Adipose tissue (tissue), 3 donors: ENCODE results near the gene GPC1. TPM values are rescaled to one million over a fixed set of nuclear protein-coding genes. Genes with fewer than 3 reads are reported as not detected.

Experiments used
- H3K27ac ChIP-seq: one replicate; pipeline ENCODE4 v1.5.1; 2013; ENCODE audit warnings: low read depth, low read length
- WGBS, 3 donors: extraction: QIAGEN DNeasy Blood & Tissue Kit; methylation state at CpG; one replicate each; pipeline ENCODE4 v1.1.7; 2013; 5-methylcytosine and 5-hydroxymethylcytosine counted together
- polyA plus RNA-seq, 3 donors: library from polyadenylated mRNA; stranded (reverse); fragments of 200-250 nt; gene quantifications; one replicate each; pipeline ENCODE4 v1.2.3, GENCODE V29; 2013
- donor health status: healthy with polysubstance abuse.
- donor health status: Bipolar disorder and iron deficiency.
- donor health status: healthy.

The GPC1 gene
- polyA plus RNA-seq, 3 donors: 22.5 to 62.0 (median 27.1) TPM

DNA sequence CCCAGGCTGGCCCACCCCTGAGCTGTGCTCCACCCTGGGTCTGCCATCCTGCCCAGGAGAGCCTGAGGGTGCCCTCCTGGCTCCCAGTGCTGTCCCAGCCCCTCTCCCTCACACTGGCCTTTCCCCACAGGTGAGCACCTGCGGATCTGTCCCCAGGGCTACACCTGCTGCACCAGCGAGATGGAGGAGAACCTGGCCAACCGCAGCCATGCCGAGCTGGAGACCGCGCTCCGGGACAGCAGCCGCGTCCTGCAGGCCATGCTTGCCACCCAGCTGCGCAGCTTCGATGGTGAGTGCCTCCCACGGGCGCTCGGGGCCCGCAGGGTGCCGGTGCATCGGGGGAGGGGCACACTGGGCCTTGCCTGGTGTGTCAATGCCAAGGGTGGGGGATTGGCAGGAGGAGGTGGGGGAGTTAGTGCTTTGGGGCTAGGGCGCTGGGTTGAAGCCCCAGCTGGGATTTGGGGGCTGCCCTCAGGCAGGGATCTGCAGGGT, 23.5 kb downstream of the GPC1 start:
- WGBS, 3 donors: 92 to 95% (median 92%) methylated on average over 18 of the region's 18 CpGs
- no peak overlapping the region for H3K27ac ChIP-seq

DNA sequence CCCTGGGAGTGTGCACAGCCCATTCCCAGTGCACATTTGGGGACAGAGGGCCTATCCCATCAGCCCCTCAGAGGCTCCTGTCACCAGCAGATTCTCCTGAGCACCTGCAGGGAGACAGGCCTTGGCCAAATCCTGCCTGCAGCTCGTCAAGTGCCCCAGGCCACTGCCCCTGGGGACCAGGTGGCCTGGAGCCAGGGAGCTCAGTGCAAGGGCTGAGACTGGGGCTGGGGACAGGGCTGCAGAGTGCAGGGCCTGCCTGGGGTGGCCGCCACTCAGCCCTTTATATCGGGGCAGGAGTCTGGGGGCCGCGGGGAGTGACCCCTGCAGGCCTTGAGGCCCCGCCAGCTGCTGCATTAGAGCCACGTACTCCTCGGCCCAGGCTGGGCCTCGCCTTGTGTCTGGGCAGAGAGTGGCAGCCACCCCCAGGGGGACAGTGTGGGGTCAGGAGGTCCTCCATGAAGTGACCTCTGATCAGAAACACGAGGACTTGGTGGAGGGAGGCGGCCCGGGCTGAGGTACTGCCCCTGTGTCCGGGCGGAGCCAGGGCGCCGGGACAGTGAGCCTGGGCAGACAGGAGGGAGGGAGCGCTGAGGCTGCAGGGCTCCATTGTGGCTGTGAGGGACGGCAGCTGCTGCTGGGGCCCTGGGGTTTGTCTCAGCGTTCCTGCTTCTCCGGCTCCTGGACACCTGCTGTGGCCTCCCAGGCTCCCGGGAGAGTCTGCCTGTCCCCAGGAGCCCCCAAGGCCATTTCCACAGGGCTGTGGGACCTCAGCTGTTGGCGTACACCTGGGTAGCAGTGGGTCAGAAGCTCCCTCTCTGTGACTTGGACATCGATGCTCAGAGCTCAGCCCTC, 24.2 kb downstream of the GPC1 start:
- H3K27ac ChIP-seq: no peak overlapping the region
- WGBS, 3 donors: 59 to 72% (median 70%) methylated on average over 20 to 23 of the region's 23 CpGs

DNA sequence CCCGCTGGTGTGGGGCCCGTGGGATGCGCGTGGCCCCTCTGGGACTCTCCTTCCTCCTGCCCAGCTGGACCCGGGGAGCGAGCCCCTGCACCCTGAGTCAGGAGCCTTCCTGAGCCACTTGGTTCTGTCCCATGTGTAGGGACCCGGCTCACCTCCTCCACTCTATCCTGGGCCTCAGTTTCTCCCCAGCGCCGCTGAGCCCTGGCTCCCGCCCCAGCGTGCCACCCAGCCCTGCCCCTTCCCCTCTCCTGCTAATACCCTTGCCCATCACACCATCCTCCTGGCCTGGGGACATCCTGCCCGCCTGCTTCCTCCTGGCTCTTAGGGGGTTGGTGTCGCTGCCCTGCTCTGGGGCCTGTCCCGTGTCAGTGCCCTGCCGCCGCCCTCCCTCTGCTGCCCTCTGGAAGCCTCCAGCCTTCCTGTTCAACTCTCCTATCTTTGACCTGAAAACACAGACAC, 24.8 kb downstream of the GPC1 start:
- no peak overlapping the region for H3K27ac ChIP-seq
- 86 to 92% (median 88%) methylated on average over 7 to 16 of the region's 16 CpGs for WGBS, 3 donors

GRCh38 chr2:240460781-240461431, 25.4 kb downstream of the GPC1 start:
- no peak overlapping the region for H3K27ac ChIP-seq
- 91 to 93% (median 91%) methylated on average over 16 of the region's 16 CpGs for WGBS, 3 donors

DNA sequence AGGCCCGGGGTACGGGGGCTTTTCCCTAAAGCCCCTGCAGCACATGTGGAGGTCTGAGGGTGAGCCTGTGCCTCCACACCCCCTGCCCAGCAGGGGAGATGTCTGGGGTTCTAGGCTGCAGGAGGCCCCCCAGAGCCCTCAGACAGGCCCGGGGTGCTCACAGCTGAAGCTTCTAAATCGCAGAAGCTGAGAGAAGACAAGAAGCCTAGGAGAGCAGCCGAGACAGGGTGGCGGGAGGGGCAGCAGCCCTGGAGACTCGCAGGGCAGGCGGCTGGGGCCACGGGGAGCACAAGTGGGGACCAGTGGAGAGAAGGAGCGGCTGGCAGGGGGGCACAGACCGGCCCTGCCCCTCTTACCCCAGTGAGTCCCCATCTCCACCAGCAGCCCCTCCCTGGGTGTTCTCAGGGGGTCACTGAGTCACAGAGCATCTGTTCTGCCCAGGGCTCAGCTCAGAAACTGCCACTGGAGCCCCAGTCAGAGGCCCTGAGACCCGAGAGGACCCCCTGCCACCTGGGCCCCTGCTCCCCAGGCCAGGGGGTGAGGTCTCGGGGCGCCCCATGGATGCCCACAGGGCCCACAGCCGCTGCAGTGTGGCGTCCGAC, 26.1 kb downstream of the GPC1 start:
- H3K27ac ChIP-seq: no peak overlapping the region
- WGBS, 3 donors: 91 to 92% (median 91%) methylated on average over 14 to 17 of the region's 17 CpGs

DNA sequence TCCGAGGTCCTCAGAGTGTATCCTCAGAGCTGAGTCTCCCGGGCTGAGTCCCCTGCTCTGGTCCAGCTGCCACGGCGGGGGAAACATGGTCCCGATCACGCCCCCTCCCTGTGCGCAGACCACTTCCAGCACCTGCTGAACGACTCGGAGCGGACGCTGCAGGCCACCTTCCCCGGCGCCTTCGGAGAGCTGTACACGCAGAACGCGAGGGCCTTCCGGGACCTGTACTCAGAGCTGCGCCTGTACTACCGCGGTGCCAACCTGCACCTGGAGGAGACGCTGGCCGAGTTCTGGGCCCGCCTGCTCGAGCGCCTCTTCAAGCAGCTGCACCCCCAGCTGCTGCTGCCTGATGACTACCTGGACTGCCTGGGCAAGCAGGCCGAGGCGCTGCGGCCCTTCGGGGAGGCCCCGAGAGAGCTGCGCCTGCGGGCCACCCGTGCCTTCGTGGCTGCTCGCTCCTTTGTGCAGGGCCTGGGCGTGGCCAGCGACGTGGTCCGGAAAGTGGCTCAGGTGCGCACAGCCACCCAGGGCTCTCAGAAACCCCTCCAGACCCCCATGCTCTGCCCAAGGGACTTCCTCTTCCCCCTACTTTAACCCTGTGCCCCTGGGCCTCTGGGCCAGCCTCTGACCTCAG, 26.7 kb downstream of the GPC1 start:
- H3K27ac ChIP-seq: no peak overlapping the region
- WGBS, 3 donors: 91 to 95% (median 94%) methylated on average over 39 to 41 of the region's 41 CpGs

GRCh38 chr2:240462707-240463273, 27.3 kb downstream of the GPC1 start:
- WGBS, 3 donors: 85 to 94% (median 89%) methylated on average over 16 of the region's 16 CpGs

DNA sequence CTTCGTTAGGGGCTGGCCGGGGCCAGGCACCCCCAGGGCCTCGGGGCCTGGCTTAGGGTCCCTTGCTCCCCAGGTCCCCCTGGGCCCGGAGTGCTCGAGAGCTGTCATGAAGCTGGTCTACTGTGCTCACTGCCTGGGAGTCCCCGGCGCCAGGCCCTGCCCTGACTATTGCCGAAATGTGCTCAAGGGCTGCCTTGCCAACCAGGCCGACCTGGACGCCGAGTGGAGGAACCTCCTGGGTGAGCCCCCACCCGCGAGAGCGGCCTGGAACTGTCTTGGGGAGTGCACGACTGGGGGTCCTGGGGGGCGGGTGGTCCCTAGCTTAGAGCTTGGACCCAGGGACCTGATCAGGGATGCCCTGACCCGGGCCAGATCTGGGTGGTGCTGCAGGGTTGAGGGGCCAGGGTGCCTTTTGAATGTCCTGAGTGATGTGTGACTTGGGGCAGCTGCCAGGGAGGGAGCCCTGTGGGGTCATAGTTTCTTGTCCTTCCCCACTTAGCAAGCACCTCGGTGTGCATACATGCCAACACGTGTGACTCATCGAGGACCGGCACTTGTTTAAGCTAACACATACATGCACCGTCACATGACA, 27.9 kb downstream of the GPC1 start:
- H3K27ac ChIP-seq: no peak overlapping the region
- WGBS, 3 donors: 90 to 93% (median 91%) methylated on average over 22 of the region's 22 CpGs

More at GRCh38 chr2:240462707-240463273, 27.3 kb downstream of the GPC1 start:
- H3K27ac ChIP-seq: no peak overlapping the region

DNA sequence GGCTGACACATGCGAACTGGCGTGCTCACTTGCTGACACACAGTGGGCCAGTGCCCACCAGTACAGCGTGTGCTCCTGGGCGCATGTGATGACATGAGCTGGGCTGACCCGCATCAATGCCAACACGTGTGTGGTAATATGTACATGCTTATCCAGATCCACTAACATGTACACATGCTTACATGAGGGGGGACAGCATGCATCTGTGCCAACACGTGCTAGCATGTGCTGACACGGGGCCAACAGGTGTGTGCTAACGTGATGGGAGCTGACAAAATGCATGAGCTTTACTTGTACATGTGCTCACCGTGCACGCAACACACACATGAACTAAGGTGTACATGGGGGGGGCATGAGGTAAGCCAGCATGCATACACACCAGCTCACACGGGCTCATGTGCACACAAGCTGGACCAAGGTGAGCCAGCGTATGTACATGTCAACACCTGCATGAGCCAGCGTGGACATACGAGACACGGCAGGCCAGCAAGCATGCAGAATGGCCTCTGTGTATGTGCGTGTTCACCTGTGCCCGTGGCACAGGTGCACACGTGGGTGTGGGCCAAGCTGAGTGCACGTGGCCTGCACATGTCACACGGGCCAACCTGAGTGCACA, 28.5 kb downstream of the GPC1 start:
- WGBS, 3 donors: 95 to 97% (median 95%) methylated on average over 21 of the region's 21 CpGs
- no peak overlapping the region for H3K27ac ChIP-seq

- no peak overlapping the region for H3K27ac ChIP-seq
- 93 to 96% (median 93%) methylated on average over 43 of the region's 43 CpGs for WGBS, 3 donors
Observed at GRCh38 chr2:240464514-240465241, 29.2 kb downstream of the GPC1 start.

DNA sequence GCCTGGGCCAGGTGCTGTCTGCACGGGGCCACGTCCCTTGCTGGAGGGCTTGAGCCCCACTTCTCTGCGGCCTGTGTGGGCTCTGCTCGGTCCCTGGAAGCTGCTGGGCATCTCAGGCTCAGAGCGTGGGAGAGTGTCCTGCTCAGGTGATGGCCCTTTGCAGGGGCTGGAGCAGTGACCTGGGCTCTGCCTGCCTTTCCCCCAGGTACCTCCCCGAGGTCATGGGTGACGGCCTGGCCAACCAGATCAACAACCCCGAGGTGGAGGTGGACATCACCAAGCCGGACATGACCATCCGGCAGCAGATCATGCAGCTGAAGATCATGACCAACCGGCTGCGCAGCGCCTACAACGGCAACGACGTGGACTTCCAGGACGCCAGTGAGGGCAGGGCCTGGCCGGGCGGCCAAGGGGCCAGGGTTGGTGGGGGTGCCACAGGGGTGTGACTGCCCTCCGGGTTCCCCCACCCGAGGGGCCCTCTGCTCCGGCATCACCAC, 29.9 kb downstream of the GPC1 start:
- H3K27ac ChIP-seq: no peak overlapping the region
- WGBS, 3 donors: 93 to 96% (median 93%) methylated on average over 21 to 22 of the region's 22 CpGs

DNA sequence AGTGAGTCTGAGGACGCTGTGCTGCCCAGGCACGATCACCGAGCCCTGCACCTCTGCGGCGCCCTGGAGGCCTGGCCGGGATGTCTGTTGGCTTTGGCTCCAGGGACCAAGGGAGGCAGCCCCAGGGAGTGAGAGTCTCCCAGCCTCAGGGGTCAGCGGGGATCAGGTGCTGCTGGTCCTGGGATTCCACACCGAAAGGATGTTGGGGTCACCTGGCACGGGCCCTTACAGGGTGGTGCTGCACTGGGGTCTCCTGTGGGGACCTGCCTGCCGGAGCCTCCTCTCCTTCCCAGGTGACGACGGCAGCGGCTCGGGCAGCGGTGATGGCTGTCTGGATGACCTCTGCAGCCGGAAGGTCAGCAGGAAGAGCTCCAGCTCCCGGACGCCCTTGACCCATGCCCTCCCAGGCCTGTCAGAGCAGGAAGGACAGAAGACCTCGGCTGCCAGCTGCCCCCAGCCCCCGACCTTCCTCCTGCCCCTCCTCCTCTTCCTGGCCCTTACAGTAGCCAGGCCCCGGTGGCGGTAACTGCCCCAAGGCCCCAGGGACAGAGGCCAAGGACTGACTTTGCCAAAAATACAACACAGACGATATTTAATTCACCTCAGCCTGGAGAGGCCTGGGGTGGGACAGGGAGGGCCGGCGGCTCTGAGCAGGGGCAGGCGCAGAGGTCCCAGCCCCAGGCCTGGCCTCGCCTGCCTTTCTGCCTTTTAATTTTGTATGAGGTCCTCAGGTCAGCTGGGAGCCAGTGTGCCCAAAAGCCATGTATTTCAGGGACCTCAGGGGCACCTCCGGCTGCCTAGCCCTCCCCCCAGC, 30.5 kb downstream of the GPC1 start:
- no peak overlapping the region for H3K27ac ChIP-seq
- WGBS, 3 donors: 65 to 73% (median 72%) methylated on average over 26 to 28 of the region's 28 CpGs

DNA sequence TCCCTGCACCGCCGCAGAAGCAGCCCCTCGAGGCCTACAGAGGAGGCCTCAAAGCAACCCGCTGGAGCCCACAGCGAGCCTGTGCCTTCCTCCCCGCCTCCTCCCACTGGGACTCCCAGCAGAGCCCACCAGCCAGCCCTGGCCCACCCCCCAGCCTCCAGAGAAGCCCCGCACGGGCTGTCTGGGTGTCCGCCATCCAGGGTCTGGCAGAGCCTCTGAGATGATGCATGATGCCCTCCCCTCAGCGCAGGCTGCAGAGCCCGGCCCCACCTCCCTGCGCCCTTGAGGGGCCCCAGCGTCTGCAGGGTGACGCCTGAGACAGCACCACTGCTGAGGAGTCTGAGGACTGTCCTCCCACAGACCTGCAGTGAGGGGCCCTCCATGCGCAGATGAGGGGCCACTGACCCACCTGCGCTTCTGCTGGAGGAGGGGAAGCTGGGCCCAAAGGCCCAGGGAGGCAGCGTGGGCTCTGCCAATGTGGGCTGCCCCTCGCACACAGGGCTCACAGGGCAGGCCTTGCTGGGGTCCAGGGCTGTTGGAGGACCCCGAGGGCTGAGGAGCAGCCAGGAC, 31.2 kb downstream of the GPC1 start:
- 88 to 90% (median 89%) methylated on average over 16 to 19 of the region's 19 CpGs for WGBS, 3 donors
- H3K27ac ChIP-seq: no peak overlapping the region

DNA sequence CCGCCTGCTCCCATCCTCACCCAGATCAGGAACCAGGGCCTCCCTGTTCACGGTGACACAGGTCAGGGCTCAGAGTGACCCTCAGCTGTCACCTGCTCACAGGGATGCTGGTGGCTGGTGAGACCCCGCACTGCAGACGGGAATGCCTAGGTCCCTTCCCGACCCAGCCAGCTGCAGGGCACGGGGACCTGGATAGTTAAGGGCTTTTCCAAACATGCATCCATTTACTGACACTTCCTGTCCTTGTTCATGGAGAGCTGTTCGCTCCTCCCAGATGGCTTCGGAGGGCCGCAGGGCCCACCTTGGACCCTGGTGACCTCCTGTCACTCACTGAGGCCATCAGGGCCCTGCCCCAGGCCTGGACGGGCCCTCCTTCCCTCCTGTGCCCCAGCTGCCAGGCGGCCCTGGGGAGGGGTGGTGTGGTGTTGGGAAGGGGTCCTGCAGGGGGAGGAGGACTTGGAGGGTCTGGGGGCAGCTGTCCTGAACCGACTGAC, 31.7 kb downstream of the GPC1 start:
- 76 to 83% (median 80%) methylated on average over 11 to 12 of the region's 12 CpGs for WGBS, 3 donors
- H3K27ac ChIP-seq: no peak overlapping the region

DNA sequence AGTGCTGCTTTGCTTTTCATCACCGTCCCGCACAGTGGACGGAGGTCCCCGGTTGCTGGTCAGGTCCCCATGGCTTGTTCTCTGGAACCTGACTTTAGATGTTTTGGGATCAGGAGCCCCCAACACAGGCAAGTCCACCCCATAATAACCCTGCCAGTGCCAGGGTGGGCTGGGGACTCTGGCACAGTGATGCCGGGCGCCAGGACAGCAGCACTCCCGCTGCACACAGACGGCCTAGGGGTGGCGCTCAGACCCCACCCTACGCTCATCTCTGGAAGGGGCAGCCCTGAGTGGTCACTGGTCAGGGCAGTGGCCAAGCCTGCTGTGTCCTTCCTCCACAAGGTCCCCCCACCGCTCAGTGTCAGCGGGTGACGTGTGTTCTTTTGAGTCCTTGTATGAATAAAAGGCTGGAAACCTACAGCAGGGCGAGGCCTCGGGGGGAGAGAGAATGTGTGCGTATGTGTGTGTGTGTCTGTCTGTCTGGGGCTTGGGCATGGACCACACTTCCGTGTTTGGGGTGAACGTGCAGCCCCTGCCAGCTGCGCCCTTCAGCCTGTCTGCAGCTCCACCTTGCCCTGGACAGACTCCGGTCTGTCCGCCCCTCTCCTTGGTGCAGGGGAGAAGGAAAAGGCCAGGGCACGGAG, 32.3 kb downstream of the GPC1 start:
- H3K27ac ChIP-seq: no peak overlapping the region
- WGBS, 3 donors: 89 to 90% (median 89%) methylated on average over 19 to 22 of the region's 22 CpGs
